HG02678 (cell line): ENCODE measurements around the gene AFP.
"Not testable (repeated sequence)": the region's sequence is repeated elsewhere in the genome, so short reads cannot be mapped to it uniquely, and the experiment has no call there.

Experiments used
- ATAC-seq: cut with Tn5 transposase; IDR thresholded peaks from one replicate; pipeline ENCODE4 v1.9.1; 2021; ENCODE audit warnings: mild to moderate bottlenecking, moderate library complexity; ENCODE audit not compliant: unreplicated experiment

AFP gene

GRCh38 chr4:73435984-73436383, at the start of gene AFP:
Gene AFP (plus strand): TSS chr4:73436221. CDS start chr4:73436263, 42 bp downstream.
- ATAC-seq, result no peak

DNA sequence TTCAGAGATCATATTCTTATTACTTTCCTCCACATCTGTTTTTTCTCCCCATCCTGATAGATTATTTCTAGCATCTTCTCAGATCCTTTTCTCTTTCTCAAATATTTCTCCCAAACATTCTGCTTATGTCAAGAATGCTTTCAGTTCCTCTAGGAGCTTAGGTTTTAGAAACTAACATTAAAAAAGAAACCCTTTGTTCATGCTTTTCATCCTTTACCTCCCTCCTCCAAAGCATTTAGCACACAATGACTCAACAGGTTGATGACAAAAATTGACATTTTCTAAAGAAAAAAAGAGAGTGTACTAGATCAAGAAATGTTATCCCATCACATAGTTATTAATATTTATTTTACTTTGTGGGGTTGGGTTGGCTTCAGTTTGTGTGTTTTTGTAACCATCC, 48.5 kb upstream of the AFP start:
- ATAC-seq, result no peak

DNA sequence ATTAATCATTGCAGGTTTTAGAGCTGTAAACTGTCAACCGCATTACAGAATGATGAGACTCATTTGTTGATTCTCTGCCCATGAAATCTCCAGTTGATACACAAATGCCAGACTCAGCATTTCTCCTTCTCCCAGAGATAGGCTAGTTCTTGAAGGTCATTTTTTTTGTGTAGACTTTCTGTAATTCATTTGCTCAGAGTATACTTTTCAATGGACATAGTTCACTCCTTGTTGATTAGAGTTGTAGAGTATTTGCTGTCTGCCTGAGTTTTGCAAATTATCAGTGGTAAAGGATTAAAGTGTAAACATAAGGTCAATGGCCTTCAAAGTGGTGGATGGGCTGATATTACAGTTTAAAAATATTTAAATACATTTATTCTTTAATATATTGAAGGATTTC, 47.1 kb upstream of the AFP start:
- ATAC-seq, result no peak

GRCh38 chr4:73389663-73390062, 46.4 kb upstream of the AFP start:
- not testable (repeated sequence) for ATAC-seq

- no peak for ATAC-seq
These were observed 44.2 kb upstream of the AFP start for GRCh38 chr4:73391774-73392173.

- ATAC-seq, result no peak
These were observed 43.1 kb upstream of the AFP start for GRCh38 chr4:73392936-73393335.

DNA sequence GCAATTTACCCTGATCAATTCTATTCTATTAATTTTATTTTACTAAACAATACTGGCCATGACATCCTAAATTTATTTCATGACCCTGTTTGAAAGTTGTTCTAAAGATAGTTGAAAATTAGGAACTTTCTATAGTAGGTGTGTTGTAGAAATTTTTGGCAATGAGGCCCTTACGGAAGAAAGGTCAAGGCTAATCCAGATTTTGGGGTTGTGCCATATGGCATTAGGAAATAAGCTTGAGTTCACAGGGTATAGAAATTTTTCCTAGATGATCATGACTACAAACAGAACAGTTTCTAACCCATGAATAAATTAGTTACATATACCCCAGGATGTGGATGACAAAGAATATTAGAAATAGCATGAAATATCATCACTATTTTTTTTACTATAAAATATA, 39.7 kb upstream of the AFP start:
- ATAC-seq, result no peak

GRCh38 chr4:73396993-73397972, 38.7 kb upstream of the AFP start:
- ATAC-seq, result no peak

DNA sequence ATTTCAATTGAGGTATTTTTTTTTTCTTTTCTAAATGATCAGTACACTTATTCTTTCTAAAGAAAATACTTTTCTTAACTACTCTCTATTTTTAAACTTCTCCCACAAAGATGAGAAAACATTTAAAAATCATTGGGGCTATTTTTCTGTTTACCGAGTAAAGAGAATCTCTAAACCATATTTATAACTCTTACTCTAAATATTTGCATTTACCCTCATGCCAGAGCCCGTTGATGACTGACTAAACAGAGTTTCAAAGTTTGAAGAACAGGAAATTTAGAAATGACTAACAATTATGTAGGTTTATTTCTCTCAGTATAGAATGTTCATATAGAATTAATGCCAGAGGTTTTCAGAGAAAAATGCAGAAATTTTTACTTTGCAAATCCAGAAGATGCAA, 34.6 kb upstream of the AFP start:
- no peak for ATAC-seq

DNA sequence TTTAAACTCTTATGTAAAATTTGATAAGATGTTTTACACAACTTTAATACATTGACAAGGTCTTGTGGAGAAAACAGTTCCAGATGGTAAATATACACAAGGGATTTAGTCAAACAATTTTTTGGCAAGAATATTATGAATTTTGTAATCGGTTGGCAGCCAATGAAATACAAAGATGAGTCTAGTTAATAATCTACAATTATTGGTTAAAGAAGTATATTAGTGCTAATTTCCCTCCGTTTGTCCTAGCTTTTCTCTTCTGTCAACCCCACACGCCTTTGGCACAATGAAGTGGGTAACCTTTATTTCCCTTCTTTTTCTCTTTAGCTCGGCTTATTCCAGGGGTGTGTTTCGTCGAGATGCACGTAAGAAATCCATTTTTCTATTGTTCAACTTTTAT, 32.0 kb upstream of the AFP start, which contains the start of gene ALB:
ALB (plus strand) TSS at position 246 of the 400 bp plus-strand sequence; CDS start at position 287, 41 bp downstream.
- no peak for ATAC-seq

DNA sequence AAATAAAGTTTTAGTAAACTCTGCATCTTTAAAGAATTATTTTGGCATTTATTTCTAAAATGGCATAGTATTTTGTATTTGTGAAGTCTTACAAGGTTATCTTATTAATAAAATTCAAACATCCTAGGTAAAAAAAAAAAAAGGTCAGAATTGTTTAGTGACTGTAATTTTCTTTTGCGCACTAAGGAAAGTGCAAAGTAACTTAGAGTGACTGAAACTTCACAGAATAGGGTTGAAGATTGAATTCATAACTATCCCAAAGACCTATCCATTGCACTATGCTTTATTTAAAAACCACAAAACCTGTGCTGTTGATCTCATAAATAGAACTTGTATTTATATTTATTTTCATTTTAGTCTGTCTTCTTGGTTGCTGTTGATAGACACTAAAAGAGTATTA, 31.6 kb upstream of the AFP start:
- no peak for ATAC-seq

GRCh38 chr4:73405138-73405537, 30.9 kb upstream of the AFP start:
- no peak for ATAC-seq

DNA sequence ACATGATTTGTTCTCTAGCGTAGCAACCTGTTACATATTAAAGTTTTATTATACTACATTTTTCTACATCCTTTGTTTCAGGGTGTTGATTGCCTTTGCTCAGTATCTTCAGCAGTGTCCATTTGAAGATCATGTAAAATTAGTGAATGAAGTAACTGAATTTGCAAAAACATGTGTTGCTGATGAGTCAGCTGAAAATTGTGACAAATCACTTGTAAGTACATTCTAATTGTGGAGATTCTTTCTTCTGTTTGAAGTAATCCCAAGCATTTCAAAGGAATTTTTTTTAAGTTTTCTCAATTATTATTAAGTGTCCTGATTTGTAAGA, 29.5 kb upstream of the AFP start:
- ATAC-seq, result no peak

DNA sequence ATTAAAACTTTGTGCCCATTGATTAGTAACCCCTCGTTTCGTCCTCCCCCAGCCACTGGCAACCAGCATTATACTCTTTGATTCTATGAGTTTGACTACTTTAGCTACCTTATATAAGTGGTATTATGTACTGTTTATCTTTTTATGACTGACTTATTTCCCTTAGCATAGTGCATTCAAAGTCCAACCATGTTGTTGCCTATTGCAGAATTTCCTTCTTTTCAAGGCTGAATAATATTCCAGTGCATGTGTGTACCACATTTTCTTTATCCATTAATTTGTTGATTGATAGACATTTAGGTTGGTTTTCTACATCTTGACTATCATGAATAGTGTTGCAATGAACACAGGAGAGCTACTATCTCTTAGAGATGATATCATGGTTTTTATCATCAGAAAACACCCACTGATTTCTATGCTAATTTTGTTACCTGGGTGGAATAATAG, 28.8 kb upstream of the AFP start:
- no peak for ATAC-seq

GRCh38 chr4:73408181-73408867, 27.7 kb upstream of the AFP start:
- ATAC-seq, result no peak

DNA sequence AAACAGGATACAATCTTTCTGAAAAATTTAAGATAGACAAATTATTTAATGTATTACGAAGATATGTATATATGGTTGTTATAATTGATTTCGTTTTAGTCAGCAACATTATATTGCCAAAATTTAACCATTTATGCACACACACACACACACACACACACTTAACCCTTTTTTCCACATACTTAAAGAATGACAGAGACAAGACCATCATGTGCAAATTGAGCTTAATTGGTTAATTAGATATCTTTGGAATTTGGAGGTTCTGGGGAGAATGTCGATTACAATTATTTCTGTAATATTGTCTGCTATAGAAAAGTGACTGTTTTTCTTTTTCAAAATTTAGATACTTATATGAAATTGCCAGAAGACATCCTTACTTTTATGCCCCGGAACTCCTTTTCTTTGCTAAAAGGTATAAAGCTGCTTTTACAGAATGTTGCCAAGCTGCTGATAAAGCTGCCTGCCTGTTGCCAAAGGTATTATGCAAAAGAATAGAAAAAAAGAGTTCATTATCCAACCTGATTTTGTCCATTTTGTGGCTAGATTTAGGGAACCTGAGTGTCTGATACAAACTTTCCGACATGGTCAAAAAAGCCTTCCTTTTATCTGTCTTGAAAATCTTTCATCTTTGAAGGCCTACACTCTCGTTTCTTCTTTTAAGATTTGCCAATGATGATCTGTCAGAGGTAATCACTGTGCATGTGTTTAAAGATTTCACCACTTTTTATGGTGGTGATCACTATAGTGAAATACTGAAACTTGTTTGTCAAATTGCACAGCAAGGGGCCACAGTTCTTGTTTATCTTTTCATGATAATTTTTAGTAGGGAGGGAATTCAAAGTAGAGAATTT, 26.8 kb upstream of the AFP start:
- ATAC-seq, result no peak

DNA sequence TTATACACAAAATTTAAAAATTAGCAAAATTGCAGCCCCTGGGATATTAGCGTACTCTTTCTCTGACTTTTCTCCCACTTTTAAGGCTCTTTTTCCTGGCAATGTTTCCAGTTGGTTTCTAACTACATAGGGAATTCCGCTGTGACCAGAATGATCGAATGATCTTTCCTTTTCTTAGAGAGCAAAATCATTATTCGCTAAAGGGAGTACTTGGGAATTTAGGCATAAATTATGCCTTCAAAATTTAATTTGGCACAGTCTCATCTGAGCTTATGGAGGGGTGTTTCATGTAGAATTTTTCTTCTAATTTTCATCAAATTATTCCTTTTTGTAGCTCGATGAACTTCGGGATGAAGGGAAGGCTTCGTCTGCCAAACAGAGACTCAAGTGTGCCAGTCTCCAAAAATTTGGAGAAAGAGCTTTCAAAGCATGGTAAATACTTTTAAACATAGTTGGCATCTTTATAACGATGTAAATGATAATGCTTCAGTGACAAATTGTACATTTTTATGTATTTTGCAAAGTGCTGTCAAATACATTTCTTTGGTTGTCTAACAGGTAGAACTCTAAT, 26.0 kb upstream of the AFP start:
- ATAC-seq, result no peak

- no peak for ATAC-seq
These were observed 24.9 kb upstream of the AFP start for GRCh38 chr4:73410916-73411730.

DNA sequence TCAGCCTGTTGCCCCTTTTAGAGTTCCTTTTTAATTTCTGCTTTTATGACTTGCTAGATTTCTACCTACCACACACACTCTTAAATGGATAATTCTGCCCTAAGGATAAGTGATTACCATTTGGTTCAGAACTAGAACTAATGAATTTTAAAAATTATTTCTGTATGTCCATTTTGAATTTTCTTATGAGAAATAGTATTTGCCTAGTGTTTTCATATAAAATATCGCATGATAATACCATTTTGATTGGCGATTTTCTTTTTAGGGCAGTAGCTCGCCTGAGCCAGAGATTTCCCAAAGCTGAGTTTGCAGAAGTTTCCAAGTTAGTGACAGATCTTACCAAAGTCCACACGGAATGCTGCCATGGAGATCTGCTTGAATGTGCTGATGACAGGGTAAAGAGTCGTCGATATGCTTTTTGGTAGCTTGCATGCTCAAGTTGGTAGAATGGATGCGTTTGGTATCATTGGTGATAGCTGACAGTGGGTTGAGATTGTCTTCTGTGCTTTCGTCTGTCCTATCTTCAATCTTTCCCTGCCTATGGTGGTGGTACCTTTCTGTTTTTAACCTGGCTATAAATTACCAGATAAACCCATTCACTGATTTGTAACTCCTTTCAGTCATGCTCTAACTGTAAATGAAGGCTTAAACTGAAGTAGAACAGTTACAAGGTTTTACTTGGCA, 24.1 kb upstream of the AFP start:
- ATAC-seq, result no peak
